CD4-positive, alpha-beta T cell treated with Interleukin-1 beta for 1 hour (primary cell): ENCODE data around the gene ANKRD34A.
A peak's percentile ranks its signal among the peaks of the same experiment; 100 is the strongest.

Source experiments
- DNase-seq, 2 donors: peaks; one replicate each; pipeline ENCODE4 v3.0.0-alpha.2; 2020 to 2022

ANKRD34A gene

GRCh38 chr1:145990249-145990855 is 26.0 kb upstream of the ANKRD34A start:
- peak in 1 of 2 donors; percentile 15 for DNase-seq

- DNase-seq, result no peak
These were observed 24.4 kb upstream of the ANKRD34A start for GRCh38 chr1:145988773-145989172.

GRCh38 chr1:145987926-145988325 is 23.6 kb upstream of the ANKRD34A start:
- DNase-seq, result no peak

- no peak for DNase-seq
These were observed 22.2 kb upstream of the ANKRD34A start for GRCh38 chr1:145986551-145986950.

GRCh38 chr1:145985502-145986439 is 21.4 kb upstream of the ANKRD34A start:
- DNase-seq, result no peak

GRCh38 chr1:145985129-145985501 is 20.7 kb upstream of the ANKRD34A start:
- DNase-seq, result no peak

GRCh38 chr1:145983960-145984830 is 19.8 kb upstream of the ANKRD34A start:
- DNase-seq, result no peak

- no peak for DNase-seq
These were observed 18.9 kb upstream of the ANKRD34A start for GRCh38 chr1:145983206-145983675.

GRCh38 chr1:145982010-145982723 is 17.8 kb upstream of the ANKRD34A start:
- DNase-seq, result no peak

GRCh38 chr1:145980457-145980994 is 16.2 kb upstream of the ANKRD34A start:
- DNase-seq, result no peak

- DNase-seq, result peak; percentile 54 to 56
These were observed 15.5 kb upstream of the ANKRD34A start for GRCh38 chr1:145979746-145980456.

- peak; percentile 92 to 93 for DNase-seq
These were observed 14.7 kb upstream of the ANKRD34A start for GRCh38 chr1:145978854-145979745.

GRCh38 chr1:145978471-145978853 is 14.1 kb upstream of the ANKRD34A start:
- no peak for DNase-seq

GRCh38 chr1:145977486-145978470 is 13.4 kb upstream of the ANKRD34A start:
- DNase-seq, result peak; percentile 84 to 86

- DNase-seq, result no peak
These were observed 12.6 kb upstream of the ANKRD34A start for GRCh38 chr1:145977016-145977415.

- no peak for DNase-seq
These were observed 10.8 kb upstream of the ANKRD34A start for GRCh38 chr1:145975216-145975615.

- DNase-seq, result no peak
These were observed 10.3 kb upstream of the ANKRD34A start for GRCh38 chr1:145974721-145975120.

- DNase-seq, result no peak
These were observed 8.2 kb upstream of the ANKRD34A start for GRCh38 chr1:145972580-145972979.

- DNase-seq, result no peak
These were observed 2.9 kb upstream of the ANKRD34A start for GRCh38 chr1:145967288-145967687.
